ENCODE results near the gene FAR1. TPM values are rescaled to one million over a fixed set of nuclear protein-coding genes. Genes with fewer than 3 reads are reported as not detected.

Gene FAR1
- total RNA-seq, 2 donors from 2014 or later = 25.5 to 55.7 TPM

DNA sequence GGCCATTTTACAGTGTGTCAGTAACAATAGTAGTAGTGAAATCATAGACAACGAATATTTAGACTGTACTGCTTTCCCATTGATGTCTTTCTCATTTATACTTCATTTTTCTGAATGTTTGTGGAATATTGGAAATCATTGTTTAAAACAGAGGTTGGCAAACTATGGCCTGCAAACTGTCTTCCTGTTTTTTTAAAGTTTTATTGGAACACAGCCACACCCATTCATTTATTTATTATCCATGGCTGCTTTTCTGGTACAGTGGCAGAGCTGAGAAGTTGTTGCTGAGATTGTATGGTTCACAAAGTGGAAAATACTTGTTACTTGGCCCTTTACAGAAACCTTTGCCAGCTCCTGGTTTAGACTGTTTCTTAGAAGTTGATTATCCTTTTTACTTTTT, 13.7 kb downstream of the FAR1 start:
- Histone ChIP-seq H3K9me3 (no peaks in the 10 kb centered on the region), H3K4me1 (ENCODE audit: control insufficient read depth in 1 of 2, low read depth in 2 of 2) (peaks cover 13 to 27% of the 10 kb centered on the region in 2 donors), H3K27me3 (replicated peaks; ENCODE audit: insufficient read depth) (no peaks in the 10 kb centered on the region), H3K36me3 (no peaks in the 10 kb centered on the region), H3K27ac (no peak overlapping the region), H3K4me3 (no peak overlapping the region)
- ATAC-seq (ENCODE audit: insufficient number of reproducible peaks, low FRiP score, low read depth) = no peak
- DNase-seq (ENCODE audit: low spot score) = no peak
- TF ChIP-seq, protein P1, sequence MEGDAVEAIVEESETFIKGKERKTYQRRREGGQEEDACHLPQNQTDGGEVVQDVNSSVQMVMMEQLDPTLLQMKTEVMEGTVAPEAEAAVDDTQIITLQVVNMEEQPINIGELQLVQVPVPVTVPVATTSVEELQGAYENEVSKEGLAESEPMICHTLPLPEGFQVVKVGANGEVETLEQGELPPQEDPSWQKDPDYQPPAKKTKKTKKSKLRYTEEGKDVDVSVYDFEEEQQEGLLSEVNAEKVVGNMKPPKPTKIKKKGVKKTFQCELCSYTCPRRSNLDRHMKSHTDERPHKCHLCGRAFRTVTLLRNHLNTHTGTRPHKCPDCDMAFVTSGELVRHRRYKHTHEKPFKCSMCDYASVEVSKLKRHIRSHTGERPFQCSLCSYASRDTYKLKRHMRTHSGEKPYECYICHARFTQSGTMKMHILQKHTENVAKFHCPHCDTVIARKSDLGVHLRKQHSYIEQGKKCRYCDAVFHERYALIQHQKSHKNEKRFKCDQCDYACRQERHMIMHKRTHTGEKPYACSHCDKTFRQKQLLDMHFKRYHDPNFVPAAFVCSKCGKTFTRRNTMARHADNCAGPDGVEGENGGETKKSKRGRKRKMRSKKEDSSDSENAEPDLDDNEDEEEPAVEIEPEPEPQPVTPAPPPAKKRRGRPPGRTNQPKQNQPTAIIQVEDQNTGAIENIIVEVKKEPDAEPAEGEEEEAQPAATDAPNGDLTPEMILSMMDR (IDR thresholded peaks at IDR 0.05) = no peak

DNA sequence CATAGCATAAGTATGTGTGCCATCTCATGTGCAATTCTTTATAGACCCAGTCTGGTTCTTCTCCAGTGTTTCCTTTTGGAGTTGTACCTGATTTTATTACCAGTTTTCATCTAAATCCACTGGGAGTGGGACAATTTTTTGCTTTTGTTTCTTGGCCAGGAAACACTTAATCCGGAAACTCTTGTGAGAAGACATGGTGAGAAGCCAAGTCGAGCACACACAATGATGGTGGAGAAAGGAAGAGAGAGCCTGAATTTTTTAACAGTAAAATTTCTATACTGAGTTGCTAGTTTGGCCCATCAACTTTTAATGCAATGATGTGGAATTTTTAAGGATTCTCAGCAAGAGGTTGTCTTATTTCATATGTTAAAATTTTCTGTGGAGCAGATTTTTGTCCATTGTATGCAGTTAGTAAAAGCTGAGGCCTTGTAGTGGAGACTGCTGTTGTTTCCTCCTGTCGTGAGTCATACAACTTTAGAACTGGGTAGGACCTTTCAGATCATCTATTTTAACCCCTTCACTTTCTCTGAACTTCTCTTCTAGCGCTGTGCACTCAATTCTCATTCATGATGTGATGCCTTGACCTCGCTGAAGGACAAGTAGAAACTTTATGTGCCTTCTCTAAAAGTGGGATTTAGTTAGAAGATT, 17.1 kb downstream of the FAR1 start:
- H3K4me1 ChIP-seq (ENCODE audit: control insufficient read depth in 1 of 2, low read depth in 2 of 2) = peaks cover 13 to 22% of the 10 kb centered on the region in 2 donors
- no peaks in the 10 kb centered on the region for H3K27me3 ChIP-seq (replicated peaks; ENCODE audit: insufficient read depth)
- DNase-seq (ENCODE audit: low spot score) = no peak
- H3K4me3 ChIP-seq = no peak overlapping the region
- ATAC-seq (ENCODE audit: insufficient number of reproducible peaks, low FRiP score, low read depth) = no peak
- H3K27ac ChIP-seq = no peak overlapping the region
- H3K36me3 ChIP-seq = no peaks in the 10 kb centered on the region
- TF ChIP-seq, protein P1 (IDR thresholded peaks at IDR 0.05) = no peak
- no peaks in the 10 kb centered on the region for H3K9me3 ChIP-seq

DNA sequence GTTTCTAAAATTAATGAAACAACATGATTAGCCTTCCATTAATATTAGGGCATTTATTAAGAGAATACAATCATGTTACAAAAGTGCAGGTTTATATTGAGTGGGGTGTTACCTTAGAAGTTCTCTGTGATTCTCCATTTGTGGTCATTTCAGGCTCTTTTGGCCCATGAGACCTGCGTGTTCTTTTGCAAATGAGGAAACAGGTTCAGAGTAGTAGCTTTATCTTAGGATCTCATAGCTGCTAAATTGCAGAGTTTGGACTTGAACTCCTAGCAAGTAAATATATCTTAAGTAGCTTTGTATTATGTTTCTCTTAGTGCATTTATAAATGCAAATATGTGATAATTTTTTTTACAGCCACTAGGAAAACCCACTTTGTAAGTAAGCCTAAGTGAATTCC, 18.3 kb downstream of the FAR1 start:
- no peaks in the 10 kb centered on the region for H3K36me3 ChIP-seq
- peaks cover 13 to 21% of the 10 kb centered on the region in 2 donors for H3K4me1 ChIP-seq (ENCODE audit: control insufficient read depth in 1 of 2, low read depth in 2 of 2)
- TF ChIP-seq, protein P1 (IDR thresholded peaks at IDR 0.05) = no peak
- ATAC-seq (ENCODE audit: insufficient number of reproducible peaks, low FRiP score, low read depth) (no peak), DNase-seq (ENCODE audit: low spot score) (no peak)
- H3K9me3 ChIP-seq = no peaks in the 10 kb centered on the region
- H3K27me3 ChIP-seq (replicated peaks; ENCODE audit: insufficient read depth) = no peaks in the 10 kb centered on the region
- H3K4me3 ChIP-seq = no peak overlapping the region
- no peak overlapping the region for H3K27ac ChIP-seq

DNA sequence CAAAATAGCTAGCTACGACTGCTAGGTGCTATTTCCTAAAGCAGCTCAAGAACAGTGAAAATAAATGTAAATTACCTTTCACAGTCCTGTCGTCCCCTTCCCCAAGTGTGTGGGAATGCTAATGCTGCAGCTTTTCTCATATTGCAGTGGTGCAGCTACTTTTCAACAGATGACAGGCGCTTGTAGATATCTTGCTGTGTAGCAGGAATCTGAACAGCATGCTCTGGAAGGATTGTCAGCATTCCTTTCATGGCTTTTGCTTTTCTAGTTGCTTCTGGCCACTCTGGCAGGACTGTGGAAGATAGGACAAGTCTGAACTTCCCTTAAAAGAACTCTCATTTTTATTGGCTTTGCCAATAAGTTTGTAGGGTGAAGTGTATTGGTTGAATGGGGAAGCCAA, 18.8 kb downstream of the FAR1 start:
- Histone ChIP-seq H3K36me3 (no peaks in the 10 kb centered on the region), H3K27ac (no peak overlapping the region), H3K4me3 (no peak overlapping the region), H3K27me3 (replicated peaks; ENCODE audit: insufficient read depth) (no peaks in the 10 kb centered on the region), H3K9me3 (no peaks in the 10 kb centered on the region), H3K4me1 (ENCODE audit: control insufficient read depth in 1 of 2, low read depth in 2 of 2) (peaks cover 12 to 18% of the 10 kb centered on the region in 2 donors)
- TF ChIP-seq, protein P1 (IDR thresholded peaks at IDR 0.05) = no peak
- no peak for ATAC-seq (ENCODE audit: insufficient number of reproducible peaks, low FRiP score, low read depth)
- DNase-seq (ENCODE audit: low spot score) = no peak

DNA sequence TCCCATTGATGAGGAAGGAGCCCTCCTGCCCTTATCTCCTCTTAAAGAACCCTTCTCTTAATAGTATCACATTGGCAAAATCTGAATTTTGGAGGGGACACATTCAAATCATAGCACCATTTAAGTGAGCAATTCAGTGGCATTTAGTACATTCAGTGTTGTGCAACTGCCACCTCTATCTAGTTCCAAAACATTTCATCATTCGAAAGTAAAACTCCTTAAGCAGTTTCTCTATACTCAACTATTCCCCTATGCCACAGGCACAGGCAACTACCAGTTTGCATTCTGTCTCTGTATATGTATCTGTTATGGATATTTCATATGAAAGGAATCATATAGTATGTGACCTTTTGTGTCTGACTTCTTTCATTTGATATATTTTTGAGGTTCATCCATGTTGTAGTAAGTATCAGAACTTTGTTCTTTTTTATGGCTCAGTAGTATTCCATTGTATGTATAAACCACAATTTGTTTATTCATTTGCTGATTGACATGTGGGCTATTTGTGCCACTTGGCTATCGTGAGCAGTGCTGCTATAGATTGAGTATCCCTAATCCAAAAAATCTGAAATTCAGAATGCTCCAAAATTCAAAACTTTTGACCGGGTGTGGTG, 22.9 kb downstream of the FAR1 start:
- Histone ChIP-seq H3K4me3 (no peak overlapping the region), H3K27me3 (replicated peaks; ENCODE audit: insufficient read depth) (no peaks in the 10 kb centered on the region), H3K27ac (no peak overlapping the region), H3K4me1 (ENCODE audit: control insufficient read depth in 1 of 2, low read depth in 2 of 2) (peaks cover 0 to 14% of the 10 kb centered on the region in 2 donors), H3K9me3 (no peaks in the 10 kb centered on the region), H3K36me3 (peaks cover 5% of the 10 kb centered on the region)
- no peak for ATAC-seq (ENCODE audit: insufficient number of reproducible peaks, low FRiP score, low read depth)
- no peak for DNase-seq (ENCODE audit: low spot score)
- TF ChIP-seq, protein P1 (IDR thresholded peaks at IDR 0.05) = no peak
